ENCODE data around the gene COL23A1.

COL23A1 gene

DNA sequence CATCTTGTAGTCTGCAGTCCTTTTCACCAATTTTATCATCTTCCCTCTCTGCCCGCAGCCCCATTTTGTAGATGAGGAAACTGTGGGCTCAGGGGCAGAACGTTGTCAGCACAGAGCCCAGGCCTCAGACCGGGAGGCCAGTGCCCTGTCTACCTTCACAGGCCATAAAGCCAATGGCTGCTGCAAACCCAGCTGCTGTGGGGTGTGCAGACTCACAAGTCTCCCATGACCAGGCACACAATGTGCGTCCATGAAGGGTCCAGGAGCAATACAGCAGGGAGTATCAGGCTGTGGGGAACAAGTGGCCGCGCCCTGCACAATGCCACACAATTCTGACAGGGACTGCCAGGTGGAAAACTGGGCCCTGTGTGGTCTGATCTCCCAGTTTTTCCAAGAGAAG is 71.0 kb downstream of the COL23A1 start:
- no peak overlapping the region for H3K4me3 ChIP-seq (ENCODE audit: low read depth, low read length)
- no peak for DNase-seq (ENCODE audit: low read depth)

DNA sequence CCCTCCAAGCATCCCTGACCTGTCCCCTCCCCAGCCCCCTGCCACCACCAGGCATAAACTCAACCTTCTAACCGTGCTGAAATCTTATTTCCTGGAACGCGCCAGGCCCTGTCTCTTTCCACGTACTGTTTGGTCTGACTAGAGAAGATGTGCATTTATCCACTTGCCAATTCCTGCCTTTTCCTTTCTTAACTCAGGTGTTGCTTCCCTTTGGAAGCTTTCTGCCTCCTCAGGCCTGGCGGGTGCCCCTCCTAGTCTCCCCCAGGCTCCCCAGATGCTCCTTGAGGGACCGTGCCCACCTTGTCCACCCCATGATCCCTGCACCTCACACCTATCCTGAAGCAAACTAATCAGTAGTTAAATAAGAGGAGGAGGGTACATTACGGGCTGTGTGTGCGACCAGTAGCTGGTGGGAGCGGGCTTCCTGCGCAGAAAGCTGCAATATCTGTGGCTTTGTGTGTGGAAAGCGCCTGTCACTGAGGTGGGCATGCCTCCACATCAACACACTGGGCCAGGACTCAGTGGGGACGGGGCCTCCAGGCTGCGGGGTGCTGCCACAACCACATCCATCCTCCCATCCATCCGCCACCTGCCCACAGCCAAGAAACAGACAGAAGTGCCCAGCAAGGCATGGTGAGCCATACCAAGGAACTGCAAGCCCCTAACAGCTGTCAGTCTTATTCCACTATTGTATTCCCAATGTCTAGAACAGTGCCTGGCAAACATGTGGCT is 73.5 kb downstream of the COL23A1 start:
- H3K4me3 ChIP-seq (ENCODE audit: low read depth, low read length): no peak overlapping the region
- no peak for DNase-seq (ENCODE audit: low read depth)

DNA sequence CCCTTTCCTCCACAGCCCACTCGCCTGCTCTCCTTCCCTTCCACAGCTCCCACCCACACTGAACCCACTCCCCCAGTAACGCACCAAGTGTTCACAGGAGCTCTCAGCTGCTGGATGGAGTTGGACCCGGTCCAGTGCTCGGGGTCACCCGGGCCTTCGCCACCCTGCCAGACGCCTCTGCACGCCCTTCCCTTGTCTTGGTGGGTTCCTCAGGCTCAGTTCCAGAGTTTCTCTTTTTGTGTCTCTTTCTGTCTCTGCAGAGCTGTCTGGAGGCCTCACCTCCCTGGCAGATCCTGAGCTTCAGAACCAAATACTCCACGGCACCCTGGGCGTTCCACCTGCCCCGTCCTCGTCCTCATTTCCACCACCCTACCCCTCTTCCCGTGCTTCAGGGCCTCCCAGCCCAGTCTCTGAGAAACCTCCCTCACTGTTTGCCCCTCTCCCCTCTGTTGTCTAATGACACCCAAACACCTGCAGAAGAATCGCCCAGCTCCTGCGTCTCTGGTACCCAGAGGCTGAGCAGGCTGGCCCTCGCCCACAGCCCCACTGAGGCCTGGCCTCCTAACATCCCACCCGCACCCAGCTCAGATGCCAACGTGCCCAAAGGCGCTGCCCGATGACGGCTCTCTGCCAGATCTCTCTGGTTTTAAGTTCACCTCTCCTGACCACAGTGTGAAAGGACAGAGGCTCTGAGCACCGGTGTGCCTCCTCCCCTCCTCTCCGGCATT is 74.3 kb downstream of the COL23A1 start:
- H3K4me3 ChIP-seq (ENCODE audit: low read depth, low read length): no peak overlapping the region
- DNase-seq (ENCODE audit: low read depth): no peak

DNA sequence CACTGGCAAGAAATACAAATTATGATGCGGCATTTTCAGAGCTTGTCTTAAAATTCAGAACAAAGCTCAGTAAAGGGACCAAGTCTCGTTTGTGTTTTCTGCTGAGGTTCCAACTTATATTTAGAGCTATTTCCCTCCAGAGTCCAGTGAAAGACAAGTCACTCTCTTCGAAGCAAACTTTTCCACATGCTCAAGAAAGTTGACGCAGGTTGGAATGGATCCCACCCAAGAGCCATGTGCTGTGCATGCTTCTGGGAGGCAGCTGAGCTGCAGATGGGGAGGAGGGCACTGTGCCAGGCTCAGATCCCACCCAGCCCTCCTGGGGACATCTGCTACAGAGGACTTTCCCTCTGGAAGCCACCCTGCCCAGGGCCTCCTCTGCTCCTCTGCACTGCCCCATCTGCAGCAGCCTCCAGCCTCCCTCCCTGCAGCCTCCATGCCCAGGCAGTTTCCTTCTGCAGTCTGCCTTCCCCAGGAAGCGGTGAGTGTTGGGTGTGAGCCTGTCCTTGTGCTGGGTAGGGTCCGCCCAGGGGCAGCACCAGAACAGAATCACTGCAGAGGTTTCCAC is 75.3 kb downstream of the COL23A1 start:
- DNase-seq (ENCODE audit: low read depth): no peak
- H3K4me3 ChIP-seq (ENCODE audit: low read depth, low read length): no peak overlapping the region

DNA sequence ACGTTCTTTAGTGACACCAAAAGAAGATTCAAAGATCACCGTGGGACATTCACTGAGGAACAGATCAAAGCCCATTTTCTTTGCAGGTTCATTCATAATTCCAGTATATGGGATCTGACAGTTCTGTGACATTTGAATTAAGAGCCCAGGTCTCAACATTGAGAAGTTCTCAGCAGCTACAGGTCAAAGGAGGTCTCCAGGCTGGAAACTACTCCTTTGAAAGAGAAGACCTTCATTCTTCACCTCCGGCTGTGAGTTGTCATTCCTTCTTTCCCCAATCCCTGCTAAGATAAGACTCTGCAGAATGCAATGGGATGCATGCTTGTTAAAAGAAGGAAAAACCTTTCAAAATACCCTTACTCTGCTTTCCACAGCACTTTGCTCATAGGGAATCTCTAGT is 79.0 kb downstream of the COL23A1 start:
- no peak for DNase-seq (ENCODE audit: low read depth)
- no peak overlapping the region for H3K4me3 ChIP-seq (ENCODE audit: low read depth, low read length)

DNA sequence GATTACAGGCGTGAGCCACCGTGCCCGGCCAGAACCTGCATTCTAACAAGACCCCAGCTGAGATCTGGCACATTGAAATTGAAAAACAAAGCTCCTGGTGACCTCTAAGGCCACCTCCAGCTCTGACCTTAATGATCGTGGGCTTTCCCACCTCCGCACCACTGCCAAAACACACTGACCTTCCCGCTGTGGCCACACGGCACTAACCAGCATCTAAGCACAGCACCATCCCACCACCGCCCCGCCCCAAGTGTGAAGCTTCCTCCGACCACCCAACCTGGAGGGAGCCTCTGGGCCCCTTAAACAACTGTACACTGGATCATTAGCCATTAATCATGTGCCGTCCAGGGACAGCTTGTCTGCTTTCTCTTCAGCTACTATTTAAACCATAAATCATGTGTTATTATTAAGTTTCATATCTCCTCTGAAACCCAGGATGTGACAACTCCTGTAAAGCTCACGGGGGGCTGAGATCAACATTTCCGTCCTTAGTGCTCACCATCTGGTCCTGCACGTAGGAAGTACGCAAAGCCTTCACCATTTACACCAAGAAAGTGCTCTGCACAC is 80.6 kb downstream of the COL23A1 start:
- DNase-seq (ENCODE audit: low read depth): no peak
- H3K4me3 ChIP-seq (ENCODE audit: low read depth, low read length): no peak overlapping the region

DNA sequence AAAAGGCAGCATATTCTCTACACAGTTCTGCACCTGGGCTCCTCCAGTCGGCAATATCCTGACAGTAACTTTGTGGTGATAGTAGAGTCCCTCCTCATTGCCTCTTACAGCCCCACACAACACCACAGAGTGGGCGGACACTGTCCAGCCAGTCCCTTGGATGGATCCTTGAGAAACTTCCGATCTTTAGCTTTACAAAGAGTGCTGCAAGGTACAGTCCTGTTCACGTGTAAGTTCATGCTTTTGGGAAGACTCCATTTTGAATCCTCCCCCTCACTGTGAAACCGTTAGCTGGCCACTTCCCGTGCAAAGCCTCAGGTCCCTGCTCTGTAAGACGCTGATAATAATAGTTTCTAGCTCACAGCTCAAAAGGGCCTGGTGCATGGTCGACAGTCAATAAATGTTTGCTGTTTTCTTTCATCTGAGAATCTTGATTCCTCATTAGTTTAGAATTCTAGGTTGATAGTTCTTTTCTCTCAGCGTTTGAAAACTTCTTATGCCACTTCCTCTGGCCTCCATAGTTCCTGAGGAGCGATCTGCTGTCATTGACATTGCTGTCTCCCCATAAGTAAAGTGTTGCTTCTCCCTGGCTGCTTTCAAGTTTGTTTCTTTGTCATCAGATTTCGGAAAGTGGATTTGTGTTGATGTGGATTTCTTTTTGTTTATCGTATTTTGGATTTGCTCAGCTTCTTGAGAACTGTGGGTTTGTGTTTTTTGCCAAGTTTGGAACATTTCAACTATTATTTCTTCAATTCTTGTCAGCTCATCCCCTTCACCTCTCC is 82.9 kb downstream of the COL23A1 start:
- no peak overlapping the region for H3K4me3 ChIP-seq (ENCODE audit: low read depth, low read length)
- no peak for DNase-seq (ENCODE audit: low read depth)

DNA sequence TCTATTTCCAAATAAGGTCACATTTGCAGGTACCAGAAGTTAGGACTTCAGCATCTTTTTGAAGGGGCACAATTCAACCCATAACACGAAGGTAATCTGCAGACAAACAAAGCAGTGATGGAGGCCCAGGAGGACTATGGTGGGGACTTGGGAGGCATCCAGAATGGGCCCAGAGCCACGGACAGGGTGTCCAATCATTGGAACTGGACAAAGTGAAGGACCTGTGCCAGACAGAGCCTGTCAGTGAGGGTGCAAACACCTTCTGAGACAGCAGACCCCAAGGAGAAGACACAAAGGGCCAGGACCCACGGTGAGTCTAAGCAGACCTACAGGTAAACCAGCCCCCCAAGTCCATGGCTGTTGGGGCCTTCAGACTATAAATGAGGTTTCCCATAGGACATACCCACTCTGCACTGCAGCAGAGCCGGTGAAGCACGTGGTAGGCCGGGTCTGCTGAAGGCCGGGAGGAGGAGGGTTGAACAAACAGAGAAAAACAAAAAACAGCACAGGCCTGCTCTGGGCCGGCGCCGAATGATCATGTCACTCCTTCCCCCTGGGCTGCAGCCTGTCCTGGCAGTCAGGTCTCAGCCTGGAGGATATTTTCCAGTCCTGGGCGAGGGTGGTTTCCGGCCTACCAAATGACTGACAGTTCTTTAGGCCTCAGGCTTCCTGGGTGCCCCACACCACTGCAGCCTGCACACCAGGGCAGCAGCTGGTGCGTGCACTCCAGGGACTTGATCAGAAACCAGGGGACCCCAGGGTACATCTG is 84.4 kb downstream of the COL23A1 start:
- DNase-seq (ENCODE audit: low read depth): no peak

DNA sequence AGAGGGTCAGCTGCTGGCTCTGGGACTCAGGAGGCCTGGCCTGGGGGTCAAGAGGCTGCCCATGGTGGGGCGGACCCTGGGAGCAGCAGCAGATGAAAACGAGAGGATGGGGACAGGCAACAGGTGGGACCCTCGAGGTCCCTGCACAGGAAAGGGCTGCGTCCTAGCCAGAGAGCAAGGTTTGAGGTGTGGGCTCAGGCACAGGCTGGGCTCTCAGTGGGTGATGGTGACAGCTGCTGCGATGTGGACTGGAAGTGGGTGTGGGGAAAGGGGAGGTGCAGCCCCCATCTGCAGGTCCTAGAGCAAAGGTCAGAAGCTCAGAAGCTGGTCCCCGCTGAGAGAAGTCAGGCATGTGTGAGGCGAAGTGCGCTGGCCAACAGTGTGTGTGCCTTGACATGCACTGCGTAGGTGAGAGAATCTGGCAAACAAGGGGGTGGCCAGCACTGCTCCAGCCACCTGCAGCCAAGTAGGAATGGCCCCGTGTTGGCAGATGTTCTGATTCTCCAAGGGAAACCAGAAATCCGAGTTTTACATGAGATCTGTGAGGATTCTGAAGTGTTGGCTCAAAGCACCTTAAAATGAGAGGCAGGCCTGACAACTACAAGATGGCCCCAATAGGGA is 85.7 kb downstream of the COL23A1 start:
- no peak for DNase-seq (ENCODE audit: low read depth)
- no peak overlapping the region for H3K4me3 ChIP-seq (ENCODE audit: low read depth, low read length)

More for the DNA sequence above, 84.4 kb downstream of the COL23A1 start:
- H3K4me3 ChIP-seq (ENCODE audit: low read depth, low read length): no peak overlapping the region

DNA sequence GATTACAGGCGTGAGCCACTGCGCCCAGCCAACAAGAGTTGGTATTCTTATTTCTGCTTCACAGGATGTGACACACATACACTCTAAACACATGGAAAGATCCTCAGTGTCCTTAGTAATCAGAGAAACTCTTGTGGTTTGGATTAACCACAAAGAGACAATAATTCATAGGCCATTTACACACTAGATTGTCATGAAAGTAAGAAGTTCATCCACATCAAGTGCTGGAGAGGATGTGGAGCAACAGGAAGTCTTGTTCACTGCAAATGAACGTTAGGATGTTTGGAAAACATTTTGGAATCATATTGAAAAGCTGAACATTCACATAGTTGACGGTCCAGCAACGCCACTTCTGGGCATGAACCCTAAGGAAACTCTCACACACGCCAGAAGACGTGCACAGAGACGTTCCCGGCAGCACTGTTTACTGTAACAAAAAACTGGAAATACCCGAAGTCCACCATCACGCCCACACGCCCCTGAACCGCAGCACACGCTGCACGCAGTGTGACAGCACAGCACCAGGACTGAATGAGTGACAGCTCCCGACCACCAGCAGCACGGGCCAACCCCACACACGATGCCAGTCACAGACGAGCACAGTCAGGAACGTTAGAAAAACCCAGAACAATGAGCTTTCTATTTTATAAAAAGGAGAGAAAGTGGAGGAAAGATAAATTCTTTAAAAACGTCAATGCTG is 87.6 kb downstream of the COL23A1 start:
- no peak overlapping the region for H3K4me3 ChIP-seq (ENCODE audit: low read depth, low read length)
- no peak for DNase-seq (ENCODE audit: low read depth)

DNA sequence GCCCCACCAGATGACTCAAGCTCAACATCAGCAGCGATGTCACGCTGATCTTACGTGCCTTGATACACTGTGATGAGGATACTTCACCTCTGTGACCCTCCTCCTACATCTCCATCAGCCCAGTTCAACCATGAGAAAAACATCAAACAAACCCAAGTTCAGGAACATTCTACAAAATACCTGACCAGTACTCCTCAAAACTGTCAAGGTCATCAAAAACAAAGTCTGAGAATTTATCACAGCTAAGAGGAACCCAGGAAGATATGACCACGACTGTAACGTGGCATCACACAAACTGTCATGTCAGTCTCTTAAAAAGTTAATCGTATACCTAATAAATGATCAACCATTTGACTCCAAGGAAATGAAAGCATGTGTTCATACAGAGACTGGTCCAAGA is 90.8 kb downstream of the COL23A1 start:
- DNase-seq (ENCODE audit: low read depth): no peak
- H3K4me3 ChIP-seq (ENCODE audit: low read depth, low read length): no peak overlapping the region

DNA sequence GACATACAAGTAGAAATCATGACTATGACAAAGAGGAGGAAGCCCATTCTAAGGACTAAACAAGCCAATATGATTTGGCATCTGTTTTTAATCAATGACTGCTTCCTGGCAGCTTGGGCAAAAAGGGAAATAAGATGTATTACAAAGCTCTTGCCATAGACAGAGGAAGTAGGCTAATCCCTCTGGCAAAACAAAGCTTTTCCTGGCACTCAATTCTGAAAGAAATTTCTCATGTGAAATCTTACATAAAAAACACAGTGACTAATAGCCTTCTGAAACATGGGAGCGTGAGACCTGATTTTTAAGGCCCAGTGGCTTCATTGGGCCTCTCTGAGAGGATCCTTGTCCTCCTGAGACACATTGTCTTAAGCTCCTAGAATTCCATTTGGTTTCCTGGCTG is 93.6 kb downstream of the COL23A1 start:
- no peak for DNase-seq (ENCODE audit: low read depth)
- no peak overlapping the region for H3K4me3 ChIP-seq (ENCODE audit: low read depth, low read length)

DNA sequence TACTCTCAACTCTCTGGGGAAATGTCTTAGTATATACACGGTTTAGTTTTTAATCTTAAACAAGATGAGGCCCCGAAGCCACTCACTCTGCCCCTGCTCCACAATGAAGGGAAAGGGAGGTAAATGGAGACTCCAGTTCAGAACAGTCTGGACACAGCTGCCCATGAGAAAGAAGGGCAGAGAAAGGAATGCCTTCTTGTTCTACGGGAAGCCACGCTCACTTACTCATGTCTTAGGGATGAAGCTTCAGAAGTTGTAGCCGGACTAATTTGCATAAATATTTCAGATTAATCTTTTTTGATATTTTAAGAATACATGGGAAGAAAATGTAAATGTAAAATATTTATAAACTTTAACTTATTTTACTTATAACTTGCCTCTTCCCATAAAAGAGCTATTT is 94.0 kb downstream of the COL23A1 start:
- H3K4me3 ChIP-seq (ENCODE audit: low read depth, low read length): no peak overlapping the region
- DNase-seq (ENCODE audit: low read depth): no peak

DNA sequence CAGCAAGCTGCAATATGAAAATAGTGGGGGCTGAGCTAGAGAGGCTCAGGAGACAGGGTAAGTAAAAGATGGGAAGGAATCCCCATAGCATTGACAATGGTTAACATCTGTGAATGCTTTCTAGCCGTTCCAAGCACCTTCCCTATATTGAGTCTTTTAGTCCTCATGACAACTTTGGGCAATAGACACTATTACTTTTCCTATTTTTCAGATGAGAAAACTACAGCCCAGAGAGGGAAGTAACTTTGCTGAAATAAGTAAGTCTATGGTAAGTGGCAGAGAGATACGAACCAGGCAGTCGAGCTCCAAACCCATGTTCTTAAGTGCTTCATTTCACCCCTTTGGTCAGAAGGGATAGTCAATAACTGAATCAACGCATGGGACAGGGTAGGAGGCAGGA is 94.5 kb downstream of the COL23A1 start:
- DNase-seq (ENCODE audit: low read depth): no peak
- H3K4me3 ChIP-seq (ENCODE audit: low read depth, low read length): no peak overlapping the region

DNA sequence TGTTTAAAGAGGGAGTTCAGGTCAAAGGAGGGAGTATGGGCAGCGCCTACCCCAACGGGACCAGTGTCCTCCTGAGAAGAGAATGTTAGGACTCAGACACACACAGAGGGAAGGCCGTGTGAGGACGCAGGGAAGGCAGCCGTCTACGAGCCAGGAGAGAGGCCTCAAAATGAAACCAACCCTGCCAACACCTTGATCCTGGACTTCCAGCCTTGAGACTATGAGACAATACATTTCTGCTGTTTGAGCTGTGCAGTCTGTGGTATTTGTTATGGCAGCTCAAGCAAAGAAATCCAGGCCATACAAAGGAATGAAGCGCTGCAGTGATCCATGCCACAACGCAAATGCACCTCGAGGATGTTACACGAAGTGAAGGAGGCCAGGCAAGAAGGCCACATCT is 97.9 kb downstream of the COL23A1 start:
- no peak for DNase-seq (ENCODE audit: low read depth)
- no peak overlapping the region for H3K4me3 ChIP-seq (ENCODE audit: low read depth, low read length)

DNA sequence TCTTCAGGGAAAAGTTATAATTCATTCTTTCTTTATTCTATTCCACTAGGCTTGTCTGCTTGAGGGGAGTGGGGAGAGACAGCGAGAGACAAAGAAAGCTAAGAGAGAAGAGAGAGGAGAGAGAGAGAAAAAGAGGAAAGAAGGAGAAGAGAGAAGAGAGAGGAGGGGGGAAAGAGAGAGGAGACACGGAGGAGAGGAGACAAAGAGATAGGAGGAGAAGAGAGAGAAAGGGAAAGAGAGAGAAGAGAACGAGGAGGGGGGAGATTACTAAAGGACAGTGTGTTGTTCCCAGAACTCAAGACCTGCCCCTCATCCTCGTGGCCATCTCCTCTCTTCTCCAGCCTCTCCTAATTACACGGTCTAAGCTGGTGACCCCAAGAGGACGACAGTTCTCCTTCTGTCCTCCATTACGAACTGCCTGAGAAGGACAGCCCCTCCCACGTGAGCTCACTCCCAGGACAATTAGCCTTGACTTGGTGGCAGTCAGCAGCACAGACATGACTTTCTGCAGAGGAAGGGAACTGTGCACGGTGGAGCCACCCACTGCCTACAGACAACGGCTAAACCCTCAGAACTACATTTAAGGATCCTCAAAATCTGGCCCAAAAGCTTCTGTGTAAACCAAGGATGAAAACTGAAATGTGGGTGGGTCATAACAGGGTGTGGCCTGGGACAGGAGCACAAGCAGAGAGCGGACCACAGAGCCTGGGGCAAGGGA is 99.1 kb downstream of the COL23A1 start:
- no peak for DNase-seq (ENCODE audit: low read depth)
- H3K4me3 ChIP-seq (ENCODE audit: low read depth, low read length): no peak overlapping the region

DNA sequence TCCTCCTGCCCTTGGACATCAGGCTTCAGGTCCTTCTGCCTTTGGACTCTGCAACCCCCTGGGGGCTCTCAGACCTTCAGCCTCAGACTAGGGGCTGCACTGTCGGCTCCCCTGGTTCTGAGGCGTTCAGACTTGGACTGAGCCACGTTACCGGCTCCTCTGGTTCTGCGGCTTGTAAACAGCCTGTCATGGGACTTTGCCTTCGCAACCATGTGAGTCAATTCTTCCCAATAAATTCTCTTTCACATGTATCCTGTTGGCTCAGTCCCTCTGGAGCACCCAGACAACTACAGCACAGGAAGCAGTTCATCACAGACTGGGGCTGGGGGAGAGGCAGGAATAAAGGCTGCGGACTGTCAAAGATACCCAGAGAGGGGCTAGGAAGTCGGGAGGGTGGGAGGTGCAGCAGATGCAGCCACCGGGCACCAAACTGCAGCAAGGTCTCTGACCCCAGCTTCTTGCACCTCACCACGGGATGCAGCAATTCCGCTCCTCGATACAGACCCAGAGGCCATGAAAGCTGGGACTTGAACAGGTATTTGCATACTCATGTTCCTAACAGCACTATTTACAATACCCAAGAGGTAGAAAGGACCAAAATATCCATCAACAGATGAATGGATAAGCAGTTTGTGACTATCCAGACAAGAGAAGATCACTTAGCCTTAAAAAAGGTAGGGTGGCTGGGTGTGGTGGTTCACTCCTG is 100.8 kb downstream of the COL23A1 start:
- H3K4me3 ChIP-seq (ENCODE audit: low read depth, low read length): no peak overlapping the region
- DNase-seq (ENCODE audit: low read depth): no peak
